Kidney glomerular epithelial cell (primary cell): ENCODE data around the gene NMT1.

ENCODE experiments used
- DNase-seq: peaks from one replicate; lab custom pipeline; 2025; lab: John Stamatoyannopoulos, UW

NMT1 gene

GRCh38 chr17:45060797-45061605, at the start of gene NMT1:
NMT1 (plus strand) TSS chr17:45061317; CDS start chr17:45061330, 13 bp downstream.
- DNase-seq, result peak; percentile 100

- no peak for DNase-seq
Observed at GRCh38 chr17:45011767-45012166, 49.4 kb upstream of the NMT1 start.

- DNase-seq, result no peak
Observed at GRCh38 chr17:45013021-45013997, 47.8 kb upstream of the NMT1 start.

GRCh38 chr17:45016237-45016636, 44.9 kb upstream of the NMT1 start:
- DNase-seq, result no peak

- DNase-seq, result no peak
Observed at GRCh38 chr17:45016823-45017222, 44.3 kb upstream of the NMT1 start.

GRCh38 chr17:45018514-45018847, 42.6 kb upstream of the NMT1 start:
- no peak for DNase-seq

- DNase-seq, result no peak
Observed at GRCh38 chr17:45018848-45019711, 42.0 kb upstream of the NMT1 start.

GRCh38 chr17:45020354-45021138, 40.6 kb upstream of the NMT1 start:
- DNase-seq, result peak; percentile 16

- peak; percentile 52 for DNase-seq
Observed at GRCh38 chr17:45021607-45022287, 39.4 kb upstream of the NMT1 start.

GRCh38 chr17:45022288-45022648, 38.8 kb upstream of the NMT1 start:
- no peak for DNase-seq

GRCh38 chr17:45022655-45023339, 38.3 kb upstream of the NMT1 start:
- DNase-seq, result no peak

- DNase-seq, result no peak
Observed at GRCh38 chr17:45029096-45029495, 32.0 kb upstream of the NMT1 start.

- DNase-seq, result no peak
Observed at GRCh38 chr17:45029758-45030423, 31.2 kb upstream of the NMT1 start.

- DNase-seq, result no peak
Observed at GRCh38 chr17:45030733-45031132, 30.4 kb upstream of the NMT1 start.

- no peak for DNase-seq
Observed at GRCh38 chr17:45031231-45032173, 29.6 kb upstream of the NMT1 start.

GRCh38 chr17:45032174-45032541, 29.0 kb upstream of the NMT1 start:
- DNase-seq, result no peak

GRCh38 chr17:45034599-45034998, 26.5 kb upstream of the NMT1 start:
- DNase-seq, result no peak

- no peak for DNase-seq
Observed at GRCh38 chr17:45035848-45036247, 25.3 kb upstream of the NMT1 start.
